Glomerular endothelial cell (primary cell): ENCODE results near the gene SLC38A6. TPM values are rescaled to one million over a fixed set of nuclear protein-coding genes. Genes with fewer than 3 reads are reported as not detected.
A peak's percentile ranks its signal among the peaks of the same experiment; 100 is the strongest.

ENCODE experiments used
- DNase-seq: peaks from one replicate; pipeline ENCODE4 v3.0.0-alpha.2; 2011; ENCODE audit warnings: low read depth, low spot score; ENCODE audit errors: extremely low read depth
- total RNA-seq: library from RNA; depleted of rRNA; stranded (reverse); fragments of >200 nt; gene quantifications from 2 replicates; pipeline ENCODE4 v1.2.3, GENCODE V29; 2015

The SLC38A6 gene
- total RNA-seq, 1 donor from 2014 or later, result 40.9 TPM

- DNase-seq, result peak; percentile 83
Observed at GRCh38 chr14:61101803-61102548, 120.9 kb downstream of the SLC38A6 start.

Other genes starting within 250 kb of the SLC38A6 start
- 35.8 and 36.7 TPM in 2 replicates for gene MNAT1, start 246.5 kb upstream of the SLC38A6 start, total RNA-seq
- 6.9 and 12.3 TPM in 2 replicates for gene TRMT5, start 166 bp upstream of the SLC38A6 start, total RNA-seq